Measurements from ENCODE around the gene EFCAB11.
A peak's percentile ranks its signal among the peaks of the same experiment; 100 is the strongest.

Gene EFCAB11

DNA sequence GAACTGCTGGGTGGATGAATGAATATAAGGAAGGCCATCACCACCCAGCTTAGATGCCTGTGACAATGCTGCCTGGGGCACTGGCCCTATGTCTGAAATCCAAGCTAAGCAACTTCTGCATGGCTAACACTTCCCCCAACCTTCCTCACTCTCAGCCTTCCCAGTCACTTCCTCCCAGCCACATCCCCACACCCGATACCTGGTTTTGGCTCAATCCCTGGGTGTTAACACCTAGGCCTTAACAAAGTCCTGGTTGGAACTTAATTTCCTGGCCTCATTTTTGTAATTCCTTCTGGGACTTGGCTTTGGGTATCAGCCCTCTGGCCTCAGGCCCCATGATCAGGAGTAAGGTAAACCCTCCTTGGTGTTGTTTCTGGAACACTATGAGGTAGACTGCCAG lies 110.0 kb downstream of the EFCAB11 start:
- peaks cover 2% of the 10 kb centered on the region for H3K4me1 ChIP-seq (ENCODE audit: control insufficient read depth, insufficient read depth, low read length, poor library complexity, severe bottlenecking)
- 91 to 100% methylated on average over 1 of the region's 1 CpG for WGBS, 2 experiments (ENCODE audit: insufficient coverage in 2 of 2)
- no peak overlapping the region for H3K27ac ChIP-seq (ENCODE audit: low read depth, low read length, severe bottlenecking)

DNA sequence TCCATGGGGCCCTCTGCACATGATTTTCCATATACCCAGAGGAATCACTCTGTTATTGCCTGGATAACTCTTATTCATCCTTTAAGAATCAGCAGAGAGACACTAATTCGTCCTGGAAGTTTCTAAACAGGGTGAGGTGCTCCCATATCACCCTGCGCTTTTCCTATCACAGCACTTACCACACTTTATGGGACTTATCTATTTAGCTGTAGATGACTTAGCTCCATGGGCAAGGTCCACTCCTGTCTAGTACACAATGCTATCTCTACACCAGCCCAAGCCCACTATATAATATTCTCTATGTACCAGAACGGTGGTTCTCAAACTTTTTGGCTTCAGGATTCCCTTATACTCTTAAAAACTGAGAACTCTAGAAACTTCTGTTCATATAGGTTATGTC lies 111.7 kb downstream of the EFCAB11 start:
- Histone ChIP-seq H3K36me3 (ENCODE audit: control insufficient read depth, insufficient read depth, low read length) (no peaks in the 10 kb centered on the region), H3K4me3 (ENCODE audit: extremely low read depth, insufficient read depth, low read length, poor library complexity, severe bottlenecking) (no peak overlapping the region), H3K27ac (ENCODE audit: low read depth, low read length, severe bottlenecking) (no peak overlapping the region), H3K9me3 (ENCODE audit: control insufficient read depth, low read length) (no peaks in the 10 kb centered on the region), H3K4me1 (ENCODE audit: control insufficient read depth, insufficient read depth, low read length, poor library complexity, severe bottlenecking) (peaks cover 2% of the 10 kb centered on the region)
- WGBS, 2 experiments (ENCODE audit: insufficient coverage in 2 of 2) = 90 to 92% methylated on average over 2 of the region's 3 CpGs

More for the DNA sequence above, 110.0 kb downstream of the EFCAB11 start:
- H3K4me3 ChIP-seq (ENCODE audit: extremely low read depth, insufficient read depth, low read length, poor library complexity, severe bottlenecking) = no peak overlapping the region
- no peaks in the 10 kb centered on the region for H3K36me3 ChIP-seq (ENCODE audit: control insufficient read depth, insufficient read depth, low read length)
- H3K9me3 ChIP-seq (ENCODE audit: control insufficient read depth, low read length) = no peaks in the 10 kb centered on the region

DNA sequence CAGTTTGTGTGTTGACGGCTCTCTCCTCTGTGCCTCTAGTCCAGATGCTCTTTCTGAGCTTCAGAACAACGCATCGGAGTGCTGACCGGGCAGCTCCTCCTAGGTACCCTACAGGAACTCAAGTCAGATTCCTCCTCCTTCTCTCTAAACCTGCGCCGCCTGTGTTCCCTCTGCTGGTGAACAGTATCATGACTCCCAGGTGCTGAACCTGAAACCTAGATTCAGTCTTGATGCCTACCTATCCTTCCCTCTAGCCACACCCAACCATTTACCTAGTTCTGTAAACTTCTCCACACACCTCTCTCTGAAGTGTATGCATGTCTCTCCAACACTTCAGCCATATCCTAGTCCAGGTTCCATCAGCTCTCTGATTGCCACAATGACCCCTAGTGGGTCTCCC lies 112.7 kb downstream of the EFCAB11 start:
- Histone ChIP-seq H3K4me1 (ENCODE audit: control insufficient read depth, insufficient read depth, low read length, poor library complexity, severe bottlenecking) (peaks cover 2% of the 10 kb centered on the region), H3K36me3 (ENCODE audit: control insufficient read depth, insufficient read depth, low read length) (no peaks in the 10 kb centered on the region), H3K27ac (ENCODE audit: low read depth, low read length, severe bottlenecking) (no peak overlapping the region), H3K9me3 (ENCODE audit: control insufficient read depth, low read length) (no peaks in the 10 kb centered on the region), H3K4me3 (ENCODE audit: extremely low read depth, insufficient read depth, low read length, poor library complexity, severe bottlenecking) (no peak overlapping the region)
- 89 to 94% methylated on average over 6 of the region's 6 CpGs for WGBS, 2 experiments (ENCODE audit: insufficient coverage in 2 of 2)

DNA sequence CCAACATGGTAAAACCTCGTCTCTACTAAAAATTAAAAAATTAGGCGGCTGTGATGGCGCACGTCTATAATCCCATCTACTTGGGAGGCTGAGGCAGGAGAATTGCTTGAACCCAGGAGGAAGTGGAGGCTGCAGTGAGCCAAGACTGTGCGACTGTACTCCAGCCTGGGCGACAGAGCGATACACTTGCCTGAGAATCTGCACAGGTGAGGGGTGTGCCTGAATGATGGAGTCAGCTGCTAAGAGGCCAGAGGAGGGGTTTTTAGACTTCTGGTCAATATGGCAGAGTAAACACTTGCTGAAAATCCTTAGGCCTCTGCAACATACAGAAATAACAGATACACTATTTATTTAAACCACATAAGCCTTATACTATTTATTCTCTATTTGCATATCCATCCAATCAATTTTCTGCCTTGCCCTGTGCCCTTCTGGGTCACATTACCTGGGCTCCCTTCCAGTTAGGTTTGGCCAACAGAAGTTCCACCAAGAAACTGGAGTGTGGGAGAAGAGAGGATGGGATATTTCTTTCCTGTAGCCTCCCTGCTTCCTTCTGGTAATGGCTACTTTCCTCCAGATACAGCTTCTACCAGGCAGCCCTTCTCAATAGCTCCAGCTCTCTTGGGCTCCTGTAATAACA lies 117.6 kb downstream of the EFCAB11 start:
- Histone ChIP-seq H3K36me3 (ENCODE audit: control insufficient read depth, insufficient read depth, low read length) (no peaks in the 10 kb centered on the region), H3K4me3 (ENCODE audit: extremely low read depth, insufficient read depth, low read length, poor library complexity, severe bottlenecking) (no peak overlapping the region), H3K4me1 (ENCODE audit: control insufficient read depth, insufficient read depth, low read length, poor library complexity, severe bottlenecking) (no peaks in the 10 kb centered on the region), H3K27ac (ENCODE audit: low read depth, low read length, severe bottlenecking) (no peak overlapping the region), H3K9me3 (ENCODE audit: control insufficient read depth, low read length) (no peaks in the 10 kb centered on the region)
- 88 to 97% methylated on average over 7 of the region's 7 CpGs for WGBS, 2 experiments (ENCODE audit: insufficient coverage in 2 of 2)

DNA sequence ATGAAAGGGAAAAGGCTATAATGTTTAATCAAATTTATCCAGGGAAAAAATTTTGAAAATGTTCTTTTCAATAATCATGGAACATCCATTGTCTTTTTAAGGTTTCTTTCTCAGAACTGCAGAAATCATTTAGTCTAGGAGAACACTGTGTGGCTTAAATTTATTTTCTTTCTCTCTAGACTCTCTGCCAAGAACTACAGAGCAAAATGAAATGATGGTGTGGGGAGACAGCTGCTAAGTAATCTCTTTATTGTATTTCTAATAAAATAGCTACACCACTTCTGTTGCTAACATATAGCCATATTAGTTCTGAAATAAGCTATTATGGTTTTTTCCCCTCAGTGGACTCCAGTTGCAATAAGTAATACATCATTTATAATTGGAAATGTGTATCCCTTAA lies 120.9 kb downstream of the EFCAB11 start:
- no peak overlapping the region for H3K4me3 ChIP-seq (ENCODE audit: extremely low read depth, insufficient read depth, low read length, poor library complexity, severe bottlenecking)
- H3K4me1 ChIP-seq (ENCODE audit: control insufficient read depth, insufficient read depth, low read length, poor library complexity, severe bottlenecking) = no peaks in the 10 kb centered on the region
- H3K9me3 ChIP-seq (ENCODE audit: control insufficient read depth, low read length) = no peaks in the 10 kb centered on the region
- no peak overlapping the region for H3K27ac ChIP-seq (ENCODE audit: low read depth, low read length, severe bottlenecking)
- H3K36me3 ChIP-seq (ENCODE audit: control insufficient read depth, insufficient read depth, low read length) = no peaks in the 10 kb centered on the region

DNA sequence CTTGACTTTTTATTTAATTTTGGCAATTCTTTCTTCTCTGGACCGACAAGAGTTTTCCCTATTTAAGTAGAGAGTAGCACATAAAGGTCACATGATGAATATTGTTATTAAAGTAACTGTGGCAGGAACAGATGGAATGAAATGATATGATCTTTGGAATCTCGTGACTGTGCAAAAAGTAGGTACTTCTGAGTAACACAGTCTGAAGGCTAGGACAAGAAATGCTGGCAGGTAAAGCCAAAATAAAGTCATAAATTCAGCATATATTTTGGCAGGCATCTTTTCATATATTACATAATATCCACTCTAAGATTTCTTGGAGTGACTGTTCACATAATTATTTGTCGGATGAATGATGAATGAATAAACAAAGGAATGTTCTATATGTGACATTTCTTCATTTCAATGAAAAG lies 121.4 kb downstream of the EFCAB11 start:
- 100% methylated on average over 1 of the region's 3 CpGs for WGBS, 2 experiments (ENCODE audit: insufficient coverage in 2 of 2)
- H3K27ac ChIP-seq (ENCODE audit: low read depth, low read length, severe bottlenecking) = no peak overlapping the region
- no peaks in the 10 kb centered on the region for H3K9me3 ChIP-seq (ENCODE audit: control insufficient read depth, low read length)
- no peaks in the 10 kb centered on the region for H3K36me3 ChIP-seq (ENCODE audit: control insufficient read depth, insufficient read depth, low read length)
- no peak overlapping the region for H3K4me3 ChIP-seq (ENCODE audit: extremely low read depth, insufficient read depth, low read length, poor library complexity, severe bottlenecking)
- H3K4me1 ChIP-seq (ENCODE audit: control insufficient read depth, insufficient read depth, low read length, poor library complexity, severe bottlenecking) = no peaks in the 10 kb centered on the region

DNA sequence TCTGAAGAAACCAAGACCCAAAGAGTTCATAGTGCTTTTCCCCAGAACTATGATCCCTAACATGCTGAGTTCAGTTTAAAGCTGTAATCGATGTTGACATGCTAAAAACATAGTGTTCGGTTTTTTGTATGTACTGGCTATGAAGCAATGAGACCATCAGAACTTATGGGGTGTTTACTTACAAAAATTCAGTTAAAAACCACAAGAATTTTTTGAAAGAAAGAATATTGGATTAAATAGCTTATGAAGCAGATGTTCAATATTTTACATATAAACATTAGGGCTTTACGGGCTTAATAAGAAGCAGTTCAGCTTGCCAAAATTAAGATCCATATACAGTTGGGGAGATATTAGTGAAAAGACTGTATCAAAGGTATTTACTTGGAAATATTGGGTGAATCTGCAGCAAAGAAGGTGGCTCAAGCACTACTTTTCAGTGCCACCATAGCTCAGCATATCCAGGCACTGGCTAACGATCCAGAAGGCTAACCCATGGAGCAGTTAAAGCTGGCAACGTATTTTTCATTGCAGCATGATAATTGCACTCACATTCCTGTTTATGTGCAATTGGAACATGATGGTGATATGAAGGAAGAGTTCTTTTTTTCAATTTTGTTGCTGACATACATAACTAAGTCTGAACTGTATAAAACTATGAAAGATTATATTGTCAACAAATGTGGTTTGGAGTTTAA lies 125.9 kb downstream of the EFCAB11 start:
- Histone ChIP-seq H3K4me3 (ENCODE audit: extremely low read depth, insufficient read depth, low read length, poor library complexity, severe bottlenecking) (no peak overlapping the region), H3K4me1 (ENCODE audit: control insufficient read depth, insufficient read depth, low read length, poor library complexity, severe bottlenecking) (no peaks in the 10 kb centered on the region), H3K9me3 (ENCODE audit: control insufficient read depth, low read length) (peaks cover 4% of the 10 kb centered on the region), H3K27ac (ENCODE audit: low read depth, low read length, severe bottlenecking) (no peak overlapping the region), H3K36me3 (ENCODE audit: control insufficient read depth, insufficient read depth, low read length) (no peaks in the 10 kb centered on the region)
- 75 to 86% methylated on average over 2 of the region's 5 CpGs for WGBS, 2 experiments (ENCODE audit: insufficient coverage in 2 of 2)

DNA sequence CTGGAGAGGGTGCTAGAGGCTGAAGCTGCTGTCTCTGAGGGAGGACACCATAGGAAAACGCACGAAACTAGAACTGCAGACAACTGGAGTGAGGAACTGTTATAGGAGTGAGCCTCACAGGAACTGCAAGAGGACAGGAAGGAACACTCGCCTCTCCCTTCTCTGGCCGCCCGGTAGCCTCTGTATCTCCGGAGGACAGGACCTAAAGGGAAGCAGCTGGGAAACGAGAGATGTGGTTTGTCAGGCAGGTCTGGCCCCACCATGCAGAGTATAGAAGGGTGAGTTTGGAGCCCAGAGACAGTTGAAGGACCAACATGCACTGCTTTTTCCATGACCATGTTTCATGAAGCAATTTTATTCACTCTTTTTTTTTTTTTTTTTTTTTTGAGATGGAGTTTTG lies 127.3 kb downstream of the EFCAB11 start:
- Histone ChIP-seq H3K9me3 (ENCODE audit: control insufficient read depth, low read length) (peaks cover 5% of the 10 kb centered on the region), H3K4me3 (ENCODE audit: extremely low read depth, insufficient read depth, low read length, poor library complexity, severe bottlenecking) (no peak overlapping the region), H3K27ac (ENCODE audit: low read depth, low read length, severe bottlenecking) (no peak overlapping the region), H3K4me1 (ENCODE audit: control insufficient read depth, insufficient read depth, low read length, poor library complexity, severe bottlenecking) (no peaks in the 10 kb centered on the region), H3K36me3 (ENCODE audit: control insufficient read depth, insufficient read depth, low read length) (no peaks in the 10 kb centered on the region)
- WGBS, 2 experiments (ENCODE audit: insufficient coverage in 2 of 2) = 90 to 91% methylated on average over 3 to 4 of the region's 7 CpGs

DNA sequence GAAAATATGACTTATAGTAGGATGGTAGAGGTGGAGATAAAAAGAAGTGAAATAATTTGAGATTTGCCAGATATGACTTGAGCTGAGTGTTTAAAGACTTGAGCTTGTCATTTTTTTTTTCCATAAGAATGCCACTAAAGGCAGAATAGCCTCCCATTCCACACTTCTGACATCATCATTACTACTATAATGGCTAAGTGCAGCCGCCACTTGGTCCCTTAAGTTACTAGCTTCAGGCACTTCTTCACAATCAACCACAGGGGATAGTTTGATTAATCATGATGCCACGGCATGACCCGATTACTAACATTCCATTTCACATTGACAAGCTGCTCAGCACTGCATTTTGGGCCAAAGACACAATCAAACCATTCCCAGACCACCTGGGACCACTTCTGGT lies 127.9 kb downstream of the EFCAB11 start:
- 77 to 82% methylated on average over 1 to 3 of the region's 3 CpGs for WGBS, 2 experiments (ENCODE audit: insufficient coverage in 2 of 2)
- Histone ChIP-seq H3K36me3 (ENCODE audit: control insufficient read depth, insufficient read depth, low read length) (no peaks in the 10 kb centered on the region), H3K9me3 (ENCODE audit: control insufficient read depth, low read length) (peaks cover 5% of the 10 kb centered on the region), H3K4me1 (ENCODE audit: control insufficient read depth, insufficient read depth, low read length, poor library complexity, severe bottlenecking) (no peaks in the 10 kb centered on the region), H3K4me3 (ENCODE audit: extremely low read depth, insufficient read depth, low read length, poor library complexity, severe bottlenecking) (no peak overlapping the region), H3K27ac (ENCODE audit: low read depth, low read length, severe bottlenecking) (no peak overlapping the region)

DNA sequence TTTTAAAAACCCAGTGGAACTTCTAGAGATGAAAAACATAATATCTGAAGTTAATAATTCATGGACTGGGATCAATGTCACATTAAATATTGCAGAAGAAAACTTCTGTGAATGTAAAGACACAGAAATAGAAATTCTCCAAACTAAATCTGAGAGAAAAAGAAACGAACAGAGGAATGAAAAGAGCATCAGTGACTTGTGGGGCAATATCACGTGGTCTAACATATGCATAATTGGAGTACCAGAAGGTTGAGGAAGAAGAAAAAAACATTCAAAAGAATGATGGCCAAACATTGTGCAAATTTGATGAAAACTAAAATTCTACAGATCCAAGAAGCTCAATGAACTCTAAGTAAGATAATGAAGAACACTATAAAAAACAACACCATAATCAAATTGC lies 130.8 kb downstream of the EFCAB11 start:
- Histone ChIP-seq H3K4me1 (ENCODE audit: control insufficient read depth, insufficient read depth, low read length, poor library complexity, severe bottlenecking) (no peaks in the 10 kb centered on the region), H3K27ac (ENCODE audit: low read depth, low read length, severe bottlenecking) (no peak overlapping the region), H3K4me3 (ENCODE audit: extremely low read depth, insufficient read depth, low read length, poor library complexity, severe bottlenecking) (no peak overlapping the region), H3K36me3 (ENCODE audit: control insufficient read depth, insufficient read depth, low read length) (no peaks in the 10 kb centered on the region), H3K9me3 (ENCODE audit: control insufficient read depth, low read length) (peaks cover 5% of the 10 kb centered on the region)
- WGBS, 2 experiments (ENCODE audit: insufficient coverage in 2 of 2) = 83 to 85% methylated on average over 2 of the region's 2 CpGs

DNA sequence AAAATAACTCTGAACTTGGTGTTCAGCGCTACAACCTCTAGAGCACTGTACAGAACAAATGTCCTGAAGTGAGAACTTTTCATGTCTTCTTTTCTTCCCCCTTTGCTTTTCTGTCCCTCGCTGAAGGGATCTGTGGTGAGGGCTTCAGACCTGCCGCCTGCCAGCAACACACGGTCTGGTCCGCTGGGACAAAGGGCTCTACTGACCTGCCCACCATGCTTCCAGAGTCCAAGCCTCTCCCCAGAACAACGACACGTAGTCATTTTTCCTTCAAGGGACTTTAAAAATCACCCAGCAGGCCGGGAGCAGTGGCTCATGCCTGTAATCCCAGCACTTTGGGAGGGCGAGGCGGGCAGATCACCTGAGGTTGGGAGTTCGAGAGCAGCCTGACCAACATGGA lies 140.4 kb downstream of the EFCAB11 start:
- 73 to 82% methylated on average over 9 to 10 of the region's 11 CpGs for WGBS, 2 experiments (ENCODE audit: insufficient coverage in 2 of 2)
- Histone ChIP-seq H3K4me1 (ENCODE audit: control insufficient read depth, insufficient read depth, low read length, poor library complexity, severe bottlenecking) (no peaks in the 10 kb centered on the region), H3K4me3 (ENCODE audit: extremely low read depth, insufficient read depth, low read length, poor library complexity, severe bottlenecking) (no peak overlapping the region), H3K27ac (ENCODE audit: low read depth, low read length, severe bottlenecking) (peak overlapping the region; percentile 94), H3K9me3 (ENCODE audit: control insufficient read depth, low read length) (no peaks in the 10 kb centered on the region), H3K36me3 (ENCODE audit: control insufficient read depth, insufficient read depth, low read length) (no peaks in the 10 kb centered on the region)
